ENCODE measurements around the gene FOXL1.

Gene FOXL1

DNA sequence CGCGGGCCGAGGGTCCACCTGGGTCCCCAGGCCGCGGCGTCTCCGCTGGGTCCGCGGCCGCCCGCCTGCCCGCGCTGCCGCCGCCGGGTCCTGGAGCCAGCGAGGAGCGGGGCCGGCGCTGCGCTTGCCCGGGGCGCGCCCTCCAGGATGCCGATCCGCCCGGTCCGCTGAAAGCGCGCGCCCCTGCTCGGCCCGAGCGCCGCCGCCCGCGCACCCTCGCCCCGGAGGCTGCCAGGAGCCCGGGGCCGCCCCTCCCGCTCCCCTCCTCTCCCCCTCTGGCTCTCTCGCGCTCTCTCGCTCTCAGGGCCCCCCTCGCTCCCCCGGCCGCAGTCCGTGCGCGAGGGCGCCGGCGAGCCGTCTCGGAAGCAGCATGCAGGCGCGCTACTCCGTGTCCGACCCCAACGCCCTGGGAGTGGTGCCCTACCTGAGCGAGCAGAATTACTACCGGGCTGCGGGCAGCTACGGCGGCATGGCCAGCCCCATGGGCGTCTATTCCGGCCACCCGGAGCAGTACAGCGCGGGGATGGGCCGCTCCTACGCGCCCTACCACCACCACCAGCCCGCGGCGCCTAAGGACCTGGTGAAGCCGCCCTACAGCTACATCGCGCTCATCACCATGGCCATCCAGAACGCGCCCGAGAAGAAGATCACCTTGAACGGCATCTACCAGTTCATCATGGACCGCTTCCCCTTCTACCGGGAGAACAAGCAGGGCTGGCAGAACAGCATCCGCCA is 11.2 kb upstream of the FOXL1 start:
- in situ Hi-C loops (cut with HindIII; ENCODE audit: low sequenced_read_pairs): loop anchor here (25.0 kb wide), 1 partner anchor 695 kb away; no protein-coding TSS in a partner anchor

DNA sequence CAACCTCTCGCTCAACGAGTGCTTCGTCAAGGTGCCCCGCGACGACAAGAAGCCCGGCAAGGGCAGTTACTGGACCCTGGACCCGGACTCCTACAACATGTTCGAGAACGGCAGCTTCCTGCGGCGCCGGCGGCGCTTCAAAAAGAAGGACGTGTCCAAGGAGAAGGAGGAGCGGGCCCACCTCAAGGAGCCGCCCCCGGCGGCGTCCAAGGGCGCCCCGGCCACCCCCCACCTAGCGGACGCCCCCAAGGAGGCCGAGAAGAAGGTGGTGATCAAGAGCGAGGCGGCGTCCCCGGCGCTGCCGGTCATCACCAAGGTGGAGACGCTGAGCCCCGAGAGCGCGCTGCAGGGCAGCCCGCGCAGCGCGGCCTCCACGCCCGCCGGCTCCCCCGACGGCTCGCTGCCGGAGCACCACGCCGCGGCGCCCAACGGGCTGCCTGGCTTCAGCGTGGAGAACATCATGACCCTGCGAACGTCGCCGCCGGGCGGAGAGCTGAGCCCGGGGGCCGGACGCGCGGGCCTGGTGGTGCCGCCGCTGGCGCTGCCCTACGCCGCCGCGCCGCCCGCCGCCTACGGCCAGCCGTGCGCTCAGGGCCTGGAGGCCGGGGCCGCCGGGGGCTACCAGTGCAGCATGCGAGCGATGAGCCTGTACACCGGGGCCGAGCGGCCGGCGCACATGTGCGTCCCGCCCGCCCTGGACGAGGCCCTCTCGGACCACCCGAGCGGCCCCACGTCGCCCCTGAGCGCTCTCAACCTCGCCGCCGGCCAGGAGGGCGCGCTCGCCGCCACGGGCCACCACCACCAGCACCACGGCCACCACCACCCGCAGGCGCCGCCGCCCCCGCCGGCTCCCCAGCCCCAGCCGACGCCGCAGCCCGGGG is 10.4 kb upstream of the FOXL1 start:
- in situ Hi-C loops (cut with HindIII; ENCODE audit: low sequenced_read_pairs): loop anchor here (25.0 kb wide), 1 partner anchor 694 kb away; no protein-coding TSS in a partner anchor

DNA sequence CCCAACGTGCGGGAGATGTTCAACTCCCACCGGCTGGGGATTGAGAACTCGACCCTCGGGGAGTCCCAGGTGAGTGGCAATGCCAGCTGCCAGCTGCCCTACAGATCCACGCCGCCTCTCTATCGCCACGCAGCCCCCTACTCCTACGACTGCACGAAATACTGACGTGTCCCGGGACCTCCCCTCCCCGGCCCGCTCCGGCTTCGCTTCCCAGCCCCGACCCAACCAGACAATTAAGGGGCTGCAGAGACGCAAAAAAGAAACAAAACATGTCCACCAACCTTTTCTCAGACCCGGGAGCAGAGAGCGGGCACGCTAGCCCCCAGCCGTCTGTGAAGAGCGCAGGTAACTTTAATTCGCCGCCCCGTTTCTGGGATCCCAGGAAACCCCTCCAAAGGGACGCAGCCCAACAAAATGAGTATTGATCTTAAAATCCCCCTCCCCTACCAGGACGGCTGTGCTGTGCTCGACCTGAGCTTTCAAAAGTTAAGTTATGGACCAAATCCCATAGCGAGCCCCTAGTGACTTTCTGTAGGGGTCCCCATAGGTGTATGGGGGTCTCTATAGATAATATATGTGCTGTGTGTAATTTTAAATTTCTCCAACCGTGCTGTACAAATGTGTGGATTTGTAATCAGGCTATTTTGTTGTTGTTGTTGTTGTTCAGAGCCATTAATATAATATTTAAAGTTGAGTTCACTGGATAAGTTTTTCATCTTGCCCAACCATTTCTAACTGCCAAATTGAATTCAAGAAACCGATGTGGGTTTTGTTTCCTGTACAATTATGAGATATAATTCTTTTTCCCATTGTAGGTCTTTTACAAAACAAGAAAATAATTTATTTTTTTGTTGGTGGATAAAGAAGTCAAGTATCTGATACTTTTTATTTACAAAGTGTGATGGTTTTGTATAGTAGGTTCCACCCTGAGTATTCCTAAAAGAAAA is 9.4 kb upstream of the FOXL1 start:
- in situ Hi-C loops (cut with HindIII; ENCODE audit: low sequenced_read_pairs): loop anchor here (25.0 kb wide), 1 partner anchor 693 kb away; no protein-coding TSS in a partner anchor

DNA sequence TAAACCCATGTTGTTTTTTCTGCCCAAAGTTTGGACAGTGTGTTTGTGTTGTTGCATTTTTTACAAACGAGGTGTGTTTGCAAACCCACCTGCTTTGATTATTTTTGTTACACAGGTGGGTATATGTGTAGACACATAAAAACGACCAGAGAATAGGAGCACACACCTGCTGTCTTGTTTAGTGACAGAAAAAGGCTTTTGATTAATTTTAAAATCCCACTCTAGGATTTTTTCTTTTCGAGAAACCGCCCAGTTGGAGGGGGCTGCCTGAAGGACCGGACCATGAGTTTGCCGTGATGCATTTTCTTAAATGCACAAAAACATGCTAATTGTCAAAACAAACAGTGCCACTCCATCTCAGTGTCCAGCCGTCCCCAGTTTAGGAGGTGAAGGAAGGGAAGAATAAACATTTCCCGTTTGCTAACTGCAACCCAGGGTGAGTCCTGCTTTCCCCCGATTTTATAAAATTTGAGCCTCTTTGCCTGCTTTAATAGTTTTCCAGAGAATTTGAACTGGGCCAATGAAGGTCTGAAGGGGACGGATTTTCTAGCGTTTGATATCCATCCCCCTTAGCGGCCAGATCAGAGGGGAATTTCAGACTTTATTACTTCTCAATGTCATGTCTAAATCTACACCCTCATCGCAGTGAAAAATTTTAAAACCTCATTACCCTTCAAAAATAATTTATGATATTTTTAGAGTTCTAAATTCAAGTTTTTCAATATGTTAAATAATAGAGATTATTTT is 8.5 kb upstream of the FOXL1 start:
- in situ Hi-C loops (cut with HindIII; ENCODE audit: low sequenced_read_pairs): loop anchor here (5.0 to 25.0 kb wide), 5 partner anchors 187 to 692 kb away; no protein-coding TSS in a partner anchor

DNA sequence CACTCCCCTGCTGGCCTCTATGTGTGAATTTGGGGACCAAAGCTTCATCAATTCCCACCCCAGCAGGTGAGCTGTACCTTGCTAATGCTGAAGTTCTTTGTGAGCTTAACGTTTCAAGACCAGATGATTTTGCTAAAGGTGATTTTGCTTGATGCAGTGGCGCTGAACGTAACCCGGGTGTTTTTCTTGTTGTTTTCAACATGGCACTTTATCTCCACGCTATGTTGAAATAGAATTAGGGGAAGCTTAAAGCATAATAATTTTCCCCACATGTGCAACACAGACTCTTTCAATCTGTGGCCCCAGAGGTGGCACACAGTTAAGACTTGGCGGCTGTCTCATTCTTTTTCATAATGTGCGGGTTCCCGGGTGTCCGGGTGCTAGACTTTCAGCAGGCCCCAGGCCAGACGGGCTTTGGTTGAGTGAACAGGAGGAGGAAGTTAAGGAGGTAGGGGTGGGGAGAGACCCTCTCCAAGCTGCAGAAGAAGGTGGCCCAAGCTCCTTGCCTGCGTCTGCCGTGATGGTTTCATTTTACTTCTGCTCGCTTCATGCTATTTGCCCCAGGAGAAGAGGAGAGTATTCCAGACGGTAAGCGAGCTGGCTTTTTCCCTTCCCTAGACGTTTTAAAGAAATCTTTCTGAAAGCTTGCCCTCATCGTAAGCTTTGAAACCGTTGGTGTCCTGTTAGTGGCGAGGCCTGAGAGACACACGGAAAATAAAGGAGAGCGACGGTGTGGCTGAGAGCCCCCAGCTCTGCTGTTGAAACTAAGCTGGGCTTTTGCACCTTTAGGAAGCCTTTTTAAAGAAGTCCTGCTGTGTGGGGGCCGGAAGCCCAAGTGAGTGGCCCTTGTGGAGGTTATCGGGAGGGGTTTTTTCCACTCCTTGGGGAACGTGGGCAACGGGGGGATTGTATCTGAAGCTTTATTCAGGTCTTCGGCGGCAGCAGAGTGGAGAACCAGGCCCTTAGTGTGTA is 7.5 kb upstream of the FOXL1 start:
- in situ Hi-C loops (cut with HindIII; ENCODE audit: low sequenced_read_pairs): loop anchor here (5.0 to 25.0 kb wide), 5 partner anchors 186 to 691 kb away; no protein-coding TSS in a partner anchor

DNA sequence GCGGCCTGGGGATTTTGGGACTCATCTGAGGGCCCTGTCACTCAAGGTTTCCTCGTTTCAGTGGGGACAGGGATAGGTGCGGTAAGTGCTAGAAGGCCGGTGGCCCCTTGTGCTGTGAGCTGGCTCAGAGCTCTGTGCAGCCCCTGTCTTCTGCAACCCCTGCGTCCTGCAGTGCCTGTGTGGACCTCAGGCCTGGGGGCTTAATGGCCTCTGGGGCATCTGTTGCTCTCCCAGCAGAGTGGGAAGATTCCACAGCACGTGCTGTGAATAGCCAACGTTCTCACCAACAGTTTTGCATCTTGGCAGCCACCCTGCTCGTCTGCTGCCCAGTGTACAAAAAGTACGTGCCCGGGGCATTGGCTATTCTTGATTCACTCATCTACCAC is 6.8 kb upstream of the FOXL1 start:
- in situ Hi-C loops (cut with HindIII; ENCODE audit: low sequenced_read_pairs): loop anchor here (5.0 to 25.0 kb wide), 5 partner anchors 186 to 691 kb away; no protein-coding TSS in a partner anchor

DNA sequence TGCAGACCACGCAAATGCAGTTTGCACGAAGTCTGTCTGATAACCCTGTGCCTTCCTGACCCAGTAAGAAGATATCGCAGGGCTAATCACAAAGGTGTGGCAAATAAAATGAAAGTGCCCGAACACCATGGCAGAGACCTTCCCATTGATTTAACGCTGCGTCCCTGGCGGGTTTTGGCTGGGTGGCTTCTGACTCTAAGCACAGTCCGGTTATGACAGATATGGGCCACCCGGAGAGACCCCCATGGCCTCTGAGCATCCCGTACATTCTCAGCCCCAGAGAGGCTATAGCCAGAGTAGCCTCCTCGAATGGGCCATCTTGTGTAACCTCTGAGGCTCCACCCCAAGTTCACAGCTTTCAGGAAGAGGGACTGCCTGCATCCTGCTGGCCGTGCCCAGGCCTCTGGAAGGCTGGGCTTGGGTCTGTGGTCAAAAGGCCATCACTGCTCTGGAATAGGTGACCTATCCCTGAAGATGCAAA is 6.3 kb upstream of the FOXL1 start:
- in situ Hi-C loops (cut with HindIII; ENCODE audit: low sequenced_read_pairs): loop anchor here (5.0 to 25.0 kb wide), 5 partner anchors 185 to 690 kb away; no protein-coding TSS in a partner anchor

DNA sequence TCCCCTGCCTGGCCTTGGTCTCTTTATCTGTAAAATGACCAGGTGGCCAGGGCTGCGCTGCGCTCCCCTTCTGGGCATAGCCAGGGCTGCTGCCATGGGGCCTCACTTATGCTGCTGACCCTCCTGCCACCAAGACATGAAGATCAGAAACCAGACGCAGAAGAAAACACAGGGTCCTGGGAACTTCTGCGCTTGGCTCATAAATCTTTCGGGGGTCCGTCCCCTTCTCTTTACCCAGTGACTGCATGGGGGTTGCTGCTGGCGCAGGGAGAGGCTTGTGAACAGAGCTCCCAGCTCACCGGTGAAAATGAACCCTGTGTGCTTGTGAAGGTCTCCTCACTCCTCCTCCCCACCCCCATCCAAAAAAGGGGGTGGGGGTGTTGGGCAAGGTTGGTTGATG is 5.7 kb upstream of the FOXL1 start:
- in situ Hi-C loops (cut with HindIII; ENCODE audit: low sequenced_read_pairs): loop anchor here (5.0 to 25.0 kb wide), 5 partner anchors 185 to 690 kb away; no protein-coding TSS in a partner anchor

DNA sequence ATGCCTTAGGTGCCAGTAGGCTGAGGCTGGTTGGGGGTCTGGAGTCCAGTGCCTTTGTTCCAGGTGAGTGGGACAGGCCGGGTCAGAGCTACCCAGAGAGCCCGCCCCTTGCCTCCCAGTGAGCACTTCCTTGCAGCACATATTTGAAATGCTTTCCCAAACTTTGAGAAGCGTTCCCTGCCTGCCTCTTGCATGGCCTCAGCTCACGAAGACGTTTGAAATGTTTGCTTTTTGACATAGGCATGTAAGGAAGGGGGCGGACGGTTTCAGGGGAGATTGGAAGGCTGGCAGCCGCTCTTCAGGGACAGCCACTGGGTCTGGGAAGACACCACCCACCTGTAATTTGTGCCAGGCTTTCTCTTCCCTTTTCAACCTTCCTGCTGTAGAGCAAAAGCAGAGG is 5.1 kb upstream of the FOXL1 start:
- in situ Hi-C loops (cut with HindIII; ENCODE audit: low sequenced_read_pairs): loop anchor here (5.0 to 25.0 kb wide), 5 partner anchors 184 to 689 kb away; no protein-coding TSS in a partner anchor

DNA sequence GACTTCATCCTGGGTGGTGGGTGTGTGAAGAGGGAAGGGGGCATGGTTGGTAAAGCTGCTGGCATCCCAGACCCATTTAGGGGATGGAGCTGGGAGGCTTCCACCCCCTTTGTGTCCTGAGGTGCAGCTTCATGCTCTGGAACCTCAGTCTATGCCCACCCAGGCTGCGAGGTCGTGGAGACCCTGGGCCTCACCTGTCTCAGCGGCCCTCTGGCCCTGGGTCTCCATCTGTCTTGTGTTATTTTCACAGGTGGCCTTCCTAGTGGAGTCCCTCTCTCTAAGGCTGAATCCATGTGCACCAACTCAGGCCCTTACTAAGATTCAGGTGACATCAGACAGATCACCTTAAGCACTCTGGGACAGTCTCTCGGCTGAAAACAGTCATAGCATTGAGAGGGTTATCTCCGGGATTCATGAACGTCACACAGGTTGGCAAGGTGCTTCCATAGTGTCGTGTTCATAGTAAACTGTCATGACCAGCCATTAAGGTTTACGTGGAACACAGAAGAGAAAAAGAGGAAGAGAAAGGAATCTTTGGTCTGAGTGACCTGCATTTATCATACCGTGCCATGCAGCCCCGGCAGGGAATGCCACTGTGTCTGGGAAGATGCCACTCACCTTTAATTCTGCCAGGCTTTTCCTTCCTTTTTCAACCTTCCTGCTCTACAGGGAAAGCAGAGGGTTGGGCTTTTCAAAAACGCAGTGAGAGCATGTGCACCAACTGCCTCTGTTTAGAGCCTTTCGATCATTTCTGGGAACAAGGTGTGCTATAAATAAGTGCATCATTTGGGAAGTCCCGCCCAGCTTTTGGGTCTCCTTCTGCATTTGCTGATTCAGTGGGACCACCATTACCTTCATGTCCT is 4.5 kb upstream of the FOXL1 start:
- in situ Hi-C loops (cut with HindIII; ENCODE audit: low sequenced_read_pairs): loop anchor here (5.0 to 25.0 kb wide), 5 partner anchors 183 to 688 kb away; no protein-coding TSS in a partner anchor

DNA sequence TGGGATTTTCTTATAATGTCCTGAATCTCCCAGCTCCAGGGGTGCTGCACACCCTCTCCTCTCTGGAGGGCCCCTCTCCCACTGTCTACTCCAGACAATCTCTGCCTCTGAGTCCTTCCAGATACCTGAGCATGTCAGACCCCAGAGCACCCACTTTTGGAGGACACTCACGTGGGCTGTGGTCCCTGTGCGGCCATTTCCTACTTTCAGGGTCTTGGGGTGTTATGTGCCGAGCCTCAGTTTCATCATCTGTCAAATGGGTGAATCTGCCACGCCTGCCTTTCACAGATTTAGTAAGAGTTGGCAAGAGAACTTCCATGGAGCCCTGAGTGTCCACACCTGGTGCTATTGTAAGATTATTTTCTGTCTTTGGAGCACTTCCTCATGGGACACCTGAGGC is 3.7 kb upstream of the FOXL1 start:
- in situ Hi-C loops (cut with HindIII; ENCODE audit: low sequenced_read_pairs): loop anchor here (5.0 to 25.0 kb wide), 5 partner anchors 183 to 688 kb away; no protein-coding TSS in a partner anchor

DNA sequence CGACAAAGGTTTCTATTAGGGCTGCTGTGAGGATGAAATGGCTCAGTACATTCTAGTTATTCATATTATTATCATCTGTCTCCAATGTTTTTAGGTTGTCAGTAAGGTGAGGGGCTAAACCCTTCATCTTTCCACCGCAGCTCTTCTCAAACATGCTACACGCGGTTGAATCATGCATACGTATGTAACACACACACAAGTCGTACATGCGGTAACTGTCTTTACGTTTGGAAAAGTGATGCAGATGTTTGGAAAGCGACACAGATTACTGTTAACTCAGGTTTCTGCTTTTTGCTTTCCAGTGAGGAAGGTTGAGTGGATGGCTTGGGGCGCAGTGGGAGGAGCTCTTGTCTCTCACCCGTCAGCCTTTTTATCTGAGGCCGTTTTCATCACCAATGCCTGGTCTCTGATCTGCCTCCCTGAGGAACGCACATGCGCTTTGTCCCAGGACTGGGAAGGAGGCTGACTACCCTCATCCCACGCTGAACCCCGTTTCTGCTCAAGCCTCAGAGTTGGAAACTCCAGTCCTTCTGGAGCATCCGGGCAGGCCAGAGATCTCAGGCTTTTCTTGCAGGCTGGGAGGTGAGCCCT is 3.2 kb upstream of the FOXL1 start:
- in situ Hi-C loops (cut with HindIII; ENCODE audit: low sequenced_read_pairs): no loop called here

DNA sequence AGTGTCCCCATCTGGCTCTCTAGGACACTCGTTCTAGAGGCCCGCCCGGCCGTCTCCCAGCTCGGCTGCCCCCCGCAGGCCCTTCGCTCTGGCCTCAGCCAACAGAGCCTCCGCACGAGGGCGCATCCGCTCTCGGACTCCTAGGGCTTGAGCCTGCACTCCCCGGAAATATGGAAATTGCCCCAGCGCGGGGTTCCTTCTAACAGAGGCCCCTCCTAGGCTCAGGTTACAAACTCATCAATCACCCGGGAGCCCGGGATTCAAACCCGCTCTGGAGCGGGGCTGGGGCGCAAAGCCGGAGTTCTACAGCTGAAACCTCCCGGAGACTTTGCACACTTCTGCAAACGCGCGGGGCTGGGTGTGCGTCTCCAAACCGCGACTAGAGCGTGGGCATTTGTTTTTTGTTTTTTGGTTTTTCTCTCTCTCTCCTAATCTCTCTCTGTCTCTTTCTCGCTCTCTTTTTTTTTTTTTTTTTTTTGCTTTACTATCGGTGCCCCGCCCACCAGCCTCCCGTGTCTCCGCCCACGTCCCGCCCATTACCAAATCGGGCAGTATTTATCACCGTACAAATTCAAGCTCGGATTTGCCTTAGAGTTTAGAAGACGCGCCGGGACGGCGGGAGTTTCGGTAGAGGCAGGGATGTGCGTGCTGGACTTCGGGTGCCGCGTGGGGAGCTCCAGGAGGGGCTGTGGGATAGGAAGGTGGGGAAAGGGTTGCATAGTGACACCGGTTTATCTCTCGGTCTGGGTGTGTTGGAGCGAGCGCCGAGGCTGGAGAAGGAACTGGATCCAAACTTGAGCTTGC is 2.4 kb upstream of the FOXL1 start:
- in situ Hi-C loops (cut with HindIII; ENCODE audit: low sequenced_read_pairs): no loop called here

DNA sequence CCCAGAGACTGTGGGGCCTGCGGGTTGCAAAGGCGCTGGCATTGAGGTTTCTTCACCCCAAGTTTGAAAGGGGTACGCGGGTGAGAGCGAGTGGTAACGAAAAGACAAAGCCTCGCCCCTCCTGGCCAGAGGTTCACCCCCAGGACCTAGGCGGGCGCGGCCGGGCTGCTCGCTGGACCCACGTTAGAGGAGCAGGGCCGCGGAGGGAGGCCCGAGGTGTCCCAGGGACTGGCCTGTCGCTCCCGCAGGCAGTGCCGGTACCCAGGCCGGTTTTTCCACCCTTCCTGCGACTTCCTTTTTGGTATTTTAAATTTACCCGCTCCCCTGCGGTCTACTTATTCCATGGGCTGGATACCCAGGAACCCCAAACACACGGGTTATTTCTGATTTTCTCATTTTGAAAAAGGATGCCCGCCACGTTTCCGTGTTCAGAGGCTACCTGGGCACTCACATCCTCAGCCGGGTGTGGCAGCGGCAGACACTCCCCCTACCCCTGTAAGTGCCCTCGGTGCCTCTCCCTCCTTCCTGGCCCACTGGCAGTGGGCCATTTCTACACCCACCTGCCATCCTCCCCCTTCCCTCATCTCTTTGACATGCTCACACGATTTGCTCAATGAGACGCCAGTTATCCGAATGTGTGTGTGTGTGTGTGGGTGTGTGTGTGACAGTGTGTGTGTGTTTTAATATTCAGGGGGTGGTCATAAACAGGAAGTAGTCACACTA is 1.6 kb upstream of the FOXL1 start:
- in situ Hi-C loops (cut with HindIII; ENCODE audit: low sequenced_read_pairs): no loop called here

DNA sequence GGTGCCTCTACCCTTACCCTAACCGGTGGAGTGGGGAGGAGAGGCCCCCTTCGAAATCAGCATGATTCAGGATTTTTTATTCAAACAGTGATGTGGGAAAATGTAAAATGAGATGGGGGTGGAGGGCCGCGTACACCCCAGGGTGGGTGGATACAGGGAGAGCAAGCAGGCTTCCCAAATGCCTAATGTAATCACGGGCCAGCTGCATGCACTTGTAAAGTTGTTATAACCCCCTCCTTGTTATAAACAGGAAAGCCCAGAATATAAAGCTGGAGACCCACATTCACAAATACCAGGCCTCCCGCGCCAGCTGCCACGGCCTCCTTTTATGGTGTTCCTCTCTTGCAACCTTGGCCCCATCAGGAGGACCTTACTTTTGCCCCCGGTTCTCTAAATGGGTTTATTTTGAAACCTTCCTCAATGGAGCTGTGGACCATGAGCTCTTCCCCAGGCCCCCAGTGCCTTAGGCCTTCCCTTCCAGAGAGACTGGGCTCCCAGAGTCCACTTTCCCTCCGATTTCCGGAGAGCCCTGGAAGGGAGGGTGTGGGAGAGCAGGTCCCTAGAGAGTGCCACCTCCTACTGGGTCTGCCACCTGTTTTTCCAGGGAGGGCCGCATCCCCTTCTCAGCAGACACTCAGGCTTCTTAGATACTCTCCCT is 906 bp upstream of the FOXL1 start:
- in situ Hi-C loops (cut with HindIII; ENCODE audit: low sequenced_read_pairs): no loop called here
